Right atrium auricular region (tissue), 2 donors: ENCODE measurements around the gene ZBTB25. TPM values are rescaled to one million over a fixed set of nuclear protein-coding genes. Genes with fewer than 3 reads are reported as not detected.

ENCODE experiments used
- DNase-seq: peaks from one replicate; pipeline ENCODE4 v3.0.0-alpha.2; 2019; ENCODE audit warnings: low spot score
- H3K27ac ChIP-seq, 2 donors: fragments of 200-600 bp; sonication (generic); 1 replicate in 1 of 2; 2 replicates in 1 of 2; pipeline ENCODE4 v1.5.1; 2016 to 2019
- H3K27me3 ChIP-seq, 2 donors: fragments of 200-600 bp; sonication (generic); one replicate each; pipeline versions ENCODE4 v1.5.1 to v1.6.0; 2017 to 2019
- H3K36me3 ChIP-seq: fragments of 200-600 bp; sonication (generic); one replicate; pipeline ENCODE4 v1.5.1; 2016
- H3K4me1 ChIP-seq, 2 donors: fragments of 200-600 bp; sonication (generic); one replicate each; pipeline versions ENCODE4 v1.5.1 to v1.6.0; 2017 to 2019
- H3K4me3 ChIP-seq, 2 donors: fragments of 200-600 bp; sonication (generic); 1 replicate in 1 of 2; 2 replicates in 1 of 2; pipeline ENCODE4 v1.5.1; 2017 to 2019; ENCODE audit warnings: mild to moderate bottlenecking in 1 of 2, moderate library complexity in 1 of 2
- H3K9me3 ChIP-seq, 2 donors: fragments of 200-600 bp; sonication (generic); one replicate each; pipeline ENCODE4 v1.5.1; 2019
- CTCF ChIP-seq, 2 donors: fragments of 200-600 bp; sonication (generic); IDR thresholded peaks; one replicate each; pipeline ENCODE4 v1.5.1; 2019; ENCODE audit warnings: antibody characterized with exemption in 2 of 2
- total RNA-seq, 2 donors: library from RNA; depleted of rRNA; stranded (reverse); fragments of >200 nt; gene quantifications; one replicate each; pipeline ENCODE4 v1.1.0, GENCODE V29; 2016

ZBTB25 gene
- total RNA-seq, 2 donors from 2014 or later, result 5.0 to 9.2 TPM

- no peak overlapping the region for H3K4me3 ChIP-seq
- no peak for DNase-seq
- no peaks in the 10 kb centered on the region for H3K27me3 ChIP-seq
- no peaks in the 10 kb centered on the region for H3K9me3 ChIP-seq
- no peaks in the 10 kb centered on the region for H3K4me1 ChIP-seq
- no peak for TF ChIP-seq CTCF (IDR thresholded peaks at IDR 0.05)
- no peak overlapping the region for H3K27ac ChIP-seq
- no peaks in the 10 kb centered on the region for H3K36me3 ChIP-seq
Observed at GRCh38 chr14:64476438-64476837, 27.2 kb downstream of the ZBTB25 start.

GRCh38 chr14:64475585-64476273 lies 27.9 kb downstream of the ZBTB25 start:
- Histone ChIP-seq H3K4me1 (no peaks in the 10 kb centered on the region), H3K4me3 (no peak overlapping the region), H3K27ac (no peak overlapping the region), H3K36me3 (no peaks in the 10 kb centered on the region), H3K9me3 (no peaks in the 10 kb centered on the region), H3K27me3 (no peaks in the 10 kb centered on the region)
- no peak for DNase-seq
- no peak for TF ChIP-seq CTCF (IDR thresholded peaks at IDR 0.05)

GRCh38 chr14:64474698-64475097 lies 28.9 kb downstream of the ZBTB25 start:
- DNase-seq, result no peak
- no peaks in the 10 kb centered on the region for H3K9me3 ChIP-seq
- no peaks in the 10 kb centered on the region for H3K27me3 ChIP-seq
- TF ChIP-seq CTCF (IDR thresholded peaks at IDR 0.05), result no peak
- H3K4me3 ChIP-seq, result no peak overlapping the region
- H3K27ac ChIP-seq, result no peak overlapping the region
- H3K36me3 ChIP-seq, result no peaks in the 10 kb centered on the region
- H3K4me1 ChIP-seq, result no peaks in the 10 kb centered on the region

GRCh38 chr14:64474041-64474440 lies 29.6 kb downstream of the ZBTB25 start:
- H3K4me3 ChIP-seq, result no peak overlapping the region
- no peak for TF ChIP-seq CTCF (IDR thresholded peaks at IDR 0.05)
- H3K9me3 ChIP-seq, result no peaks in the 10 kb centered on the region
- DNase-seq, result no peak
- H3K27ac ChIP-seq, result no peak overlapping the region
- H3K27me3 ChIP-seq, result no peaks in the 10 kb centered on the region
- no peaks in the 10 kb centered on the region for H3K4me1 ChIP-seq
- no peaks in the 10 kb centered on the region for H3K36me3 ChIP-seq

- TF ChIP-seq CTCF (IDR thresholded peaks at IDR 0.05), result no peak
- Histone ChIP-seq H3K27me3 (no peaks in the 10 kb centered on the region), H3K4me3 (no peak overlapping the region), H3K4me1 (peaks cover 0 to 5% of the 10 kb centered on the region in 2 donors), H3K9me3 (no peaks in the 10 kb centered on the region), H3K36me3 (no peaks in the 10 kb centered on the region), H3K27ac (no peak overlapping the region)
- DNase-seq, result no peak
Observed at GRCh38 chr14:64468451-64468850, 35.2 kb downstream of the ZBTB25 start.

GRCh38 chr14:64467566-64467965 lies 36.1 kb downstream of the ZBTB25 start:
- H3K9me3 ChIP-seq, result no peaks in the 10 kb centered on the region
- no peak overlapping the region for H3K27ac ChIP-seq
- no peak for TF ChIP-seq CTCF (IDR thresholded peaks at IDR 0.05)
- no peaks in the 10 kb centered on the region for H3K36me3 ChIP-seq
- no peak for DNase-seq
- no peaks in the 10 kb centered on the region for H3K27me3 ChIP-seq
- H3K4me1 ChIP-seq, result peaks cover 0 to 5% of the 10 kb centered on the region in 2 donors
- no peak overlapping the region for H3K4me3 ChIP-seq
